HepG2 (cell line): ENCODE data around the gene RNASE4. TPM values are rescaled to one million over a fixed set of nuclear protein-coding genes. Genes with fewer than 3 reads are reported as not detected.

Experiments used
- ARID4A ChIP-seq: sonication (generic); formaldehyde crosslinking; IDR thresholded peaks from 2 replicates; pipeline ENCODE4 v1.5.0; 2020; ENCODE audit warnings: mild to moderate bottlenecking, missing genetic modification reagents, borderline replicate concordance
- ARNT2 ChIP-seq: sonication (generic); formaldehyde crosslinking; IDR thresholded peaks from 2 replicates; pipeline ENCODE4 v1.8.0; 2022; ENCODE audit warnings: mild to moderate bottlenecking, low read depth, missing genetic modification reagents, moderate library complexity
- BRCA1 ChIP-seq: sonication (generic); formaldehyde crosslinking; IDR thresholded peaks from 2 replicates; pipeline ENCODE4 v1.4.0; 2020; ENCODE audit warnings: missing genetic modification reagents
- CEBPG ChIP-seq: IDR thresholded peaks from 2 replicates; pipeline ENCODE4 v1.6.1; 2016
- CREB1 ChIP-seq, 2 experiments: fragments of 450-650 bp in 1 of 2; IDR thresholded peaks; 2 replicates each; pipeline ENCODE4 v1.6.1; 2016 to 2017; ENCODE audit warnings: control low read depth in 1 of 2, mild to moderate bottlenecking in 1 of 2, missing compliant biosample characterization in 1 of 2, missing genetic modification characterization in 1 of 2
- FOSL2 ChIP-seq: sonication (generic); formaldehyde crosslinking; IDR thresholded peaks from 2 replicates; pipeline ENCODE4 v1.4.0; 2020; ENCODE audit warnings: missing genetic modification reagents
- GATA4 ChIP-seq: sonication (generic); IDR thresholded peaks from 2 replicates; pipeline ENCODE4 v1.6.1; 2016; ENCODE audit warnings: antibody characterized with exemption, low read depth, borderline replicate concordance
- GLI4 ChIP-seq: sonication (generic); formaldehyde crosslinking; IDR thresholded peaks from 2 replicates; pipeline ENCODE4 v1.5.1; 2020; ENCODE audit warnings: missing genetic modification reagents, mild to moderate bottlenecking, moderate library complexity, borderline replicate concordance
- HES4 ChIP-seq: sonication (generic); formaldehyde crosslinking; IDR thresholded peaks from 2 replicates; pipeline ENCODE4 v1.9.0; 2021; ENCODE audit warnings: mild to moderate bottlenecking, missing genetic modification reagents, borderline replicate concordance
- IRF1 ChIP-seq: sonication (generic); formaldehyde crosslinking; IDR thresholded peaks from 2 replicates; pipeline ENCODE4 v1.4.0; 2020; ENCODE audit warnings: low read depth, mild to moderate bottlenecking, missing genetic modification reagents
- NCOA1 ChIP-seq: sonication (generic); formaldehyde crosslinking; IDR thresholded peaks from 2 replicates; pipeline ENCODE4 v1.9.0; 2021; ENCODE audit warnings: missing genetic modification reagents
- REXO4 ChIP-seq: sonication (generic); formaldehyde crosslinking; IDR thresholded peaks from 2 replicates; pipeline ENCODE4 v1.8.0; 2022; ENCODE audit warnings: missing genetic modification reagents, mild to moderate bottlenecking, borderline replicate concordance
- RFX3 ChIP-seq: IDR thresholded peaks from 2 replicates; pipeline ENCODE4 v1.6.1; 2016; ENCODE audit warnings: missing biosample characterization, missing genetic modification reagents
- TERF1 ChIP-seq: sonication (generic); formaldehyde crosslinking; IDR thresholded peaks from 2 replicates; pipeline ENCODE4 v1.8.0; 2022; ENCODE audit warnings: mild to moderate bottlenecking, missing genetic modification reagents, moderate library complexity
- WIZ ChIP-seq: sonication (generic); formaldehyde crosslinking; IDR thresholded peaks from 2 replicates; pipeline ENCODE4 v1.5.1; 2020; ENCODE audit warnings: mild to moderate bottlenecking, missing genetic modification reagents
- YY1 ChIP-seq: IDR thresholded peaks from 2 replicates; pipeline ENCODE4 v1.6.1; 2011; ENCODE audit warnings: low read length, low read depth, moderate library complexity, mild to moderate bottlenecking; ENCODE audit not compliant: insufficient read depth, insufficient replicate concordance
- ZBTB3 ChIP-seq: sonication (generic); formaldehyde crosslinking; IDR thresholded peaks from 2 replicates; pipeline ENCODE4 v1.4.0; 2020; ENCODE audit warnings: low read depth, mild to moderate bottlenecking, moderate library complexity, missing genetic modification reagents, borderline replicate concordance
- ZNF136 ChIP-seq: sonication (generic); formaldehyde crosslinking; IDR thresholded peaks from 2 replicates; pipeline ENCODE4 v1.8.1; 2022; ENCODE audit warnings: low read depth, mild to moderate bottlenecking, moderate library complexity, missing genetic modification reagents
- ZNF275 ChIP-seq: sonication (generic); formaldehyde crosslinking; IDR thresholded peaks from 2 replicates; pipeline ENCODE4 v1.8.0; 2022; ENCODE audit warnings: missing genetic modification reagents, mild to moderate bottlenecking, inconsistent platforms, borderline replicate concordance
- ZNF446 ChIP-seq: sonication (generic); formaldehyde crosslinking; IDR thresholded peaks from 2 replicates; pipeline ENCODE4 v1.5.0; 2020; ENCODE audit warnings: mild to moderate bottlenecking, missing genetic modification reagents
- ZNF543 ChIP-seq: sonication (generic); formaldehyde crosslinking; IDR thresholded peaks from 2 replicates; pipeline ENCODE4 v1.4.0; 2020; ENCODE audit warnings: mild to moderate bottlenecking, missing genetic modification reagents
- ZNF816 ChIP-seq: sonication (generic); formaldehyde crosslinking; IDR thresholded peaks from 2 replicates; pipeline ENCODE4 v1.8.0; 2022; ENCODE audit warnings: missing genetic modification reagents, mild to moderate bottlenecking, borderline replicate concordance
- polyA plus RNA-seq, 8 experiments: library from polyadenylated mRNA; depleted of rRNA in 3 of 8; stranded (reverse) in 7 of 8; unstranded in 1 of 8; fragments of >200 nt; fragmentation: Illumina TruSeq in 4 of 8; extraction: Trizol in 4 of 8; gene quantifications; 2 replicates each; pipeline versions ENCODE4 v1.2.1 to v1.2.3, GENCODE V29; 2011 to 2016; ENCODE audit warnings: low read depth in 4 of 8, missing spikeins in 1 of 8, mixed read lengths in 1 of 8; ENCODE audit not compliant: insufficient read depth in 1 of 8
- total RNA-seq, 5 experiments: library from RNA; depleted of rRNA; stranded (reverse); fragments of >200 nt; fragmentation: Illumina TruSeq; extraction: Trizol; gene quantifications; 2 replicates each; pipeline ENCODE4 v1.2.3, GENCODE V29; 2016; ENCODE audit warnings: low read depth in 1 of 5

RNASE4 gene
- total and polyA plus RNA-seq, 2 of the 13 experiments (the other 11 are each of a cell fraction or from before 2014, with no cell fraction given), result 109 to 983 TPM

GRCh38 chr14:20682435-20683124, 1.8 kb upstream of the RNASE4 start (continued):
- TF ChIP-seq ZBTB3 (CRISPR knock-in tag), result peak; percentile 78; the same call in 1 of the 2 replicates
- TF ChIP-seq YY1, result peak; percentile 25
- peak; percentile 32; the same call in 1 of the 2 replicates for TF ChIP-seq ARID4A (CRISPR knock-in tag)
- TF ChIP-seq TERF1 (CRISPR knock-in tag), result no peak
- TF ChIP-seq ZNF446 (CRISPR knock-in tag), result peak; percentile 55; the same call in 1 of the 2 replicates
- TF ChIP-seq ZNF136 (CRISPR knock-in tag), result no peak
- TF ChIP-seq GLI4 (CRISPR knock-in tag), result peak; percentile 78; the same call in 1 of the 2 replicates
- TF ChIP-seq ZNF543 (CRISPR knock-in tag), result peak; percentile 93
- peak; percentile 62 for TF ChIP-seq CEBPG
- no peak for TF ChIP-seq IRF1 (CRISPR knock-in tag)
- TF ChIP-seq GATA4, result peak; percentile 58; the same call in 1 of the 2 replicates
- TF ChIP-seq FOSL2, result peak; percentile 24; the same call in 1 of the 2 replicates
- TF ChIP-seq CREB1 (IDR thresholded peaks at IDR 0.05), result peak; percentile 66
- TF ChIP-seq CREB1 (CRISPR knock-in tag; IDR thresholded peaks at IDR 0.05), result no peak
- TF ChIP-seq ZNF275 (CRISPR knock-in tag), result peak; percentile 82; the same call in 1 of the 2 replicates
- TF ChIP-seq NCOA1 (CRISPR knock-in tag), result no peak
- no peak for TF ChIP-seq WIZ (CRISPR knock-in tag)
- no peak for TF ChIP-seq REXO4 (CRISPR knock-in tag)
- TF ChIP-seq RFX3 (CRISPR knock-in tag), result no peak
- TF ChIP-seq HES4 (CRISPR knock-in tag), result 0 out of 2 replicates have a peak, but pooled peaks have one; percentile 57
- no peak for TF ChIP-seq BRCA1 (CRISPR knock-in tag)
- peak; percentile 40 for TF ChIP-seq ARNT2 (CRISPR knock-in tag)
- TF ChIP-seq ZNF816, result no peak
